GM18502 (cell line): ENCODE measurements around the gene NRG2.

Experiments
- ATAC-seq: cut with Tn5 transposase; IDR thresholded peaks from one replicate; pipeline ENCODE4 v1.9.1; 2021; ENCODE audit warnings: mild to moderate bottlenecking; ENCODE audit not compliant: unreplicated experiment, poor library complexity

NRG2 gene

GRCh38 chr5:140042643-140043507, at the start of gene NRG2:
Gene NRG2 (minus strand): TSS chr5:140043299.
- peak; percentile 77 for ATAC-seq

- ATAC-seq, result no peak
Measured at GRCh38 chr5:140090251-140090650, 47.2 kb upstream of the NRG2 start.

GRCh38 chr5:140084541-140084940, 41.4 kb upstream of the NRG2 start:
- ATAC-seq, result no peak

GRCh38 chr5:140083650-140084049, 40.6 kb upstream of the NRG2 start:
- ATAC-seq, result no peak

GRCh38 chr5:140083120-140083519, 40.0 kb upstream of the NRG2 start:
- ATAC-seq, result no peak

GRCh38 chr5:140076788-140077187, 33.7 kb upstream of the NRG2 start:
- ATAC-seq, result no peak

GRCh38 chr5:140076142-140076541, 33.0 kb upstream of the NRG2 start:
- ATAC-seq, result no peak

- ATAC-seq, result no peak
Measured at GRCh38 chr5:140075371-140075770, 32.3 kb upstream of the NRG2 start.

- no peak for ATAC-seq
Measured at GRCh38 chr5:140073296-140073695, 30.2 kb upstream of the NRG2 start.

- no peak for ATAC-seq
Measured at GRCh38 chr5:140072812-140073211, 29.7 kb upstream of the NRG2 start.

- no peak for ATAC-seq
Measured at GRCh38 chr5:140060816-140061215, 17.7 kb upstream of the NRG2 start.

- no peak for ATAC-seq
Measured at GRCh38 chr5:140058212-140058932, 15.3 kb upstream of the NRG2 start.

- ATAC-seq, result no peak
Measured at GRCh38 chr5:140056880-140057279, 13.8 kb upstream of the NRG2 start.

- no peak for ATAC-seq
Measured at GRCh38 chr5:140055152-140055551, 12.1 kb upstream of the NRG2 start.

GRCh38 chr5:140054086-140054689, 11.1 kb upstream of the NRG2 start:
- no peak for ATAC-seq

- no peak for ATAC-seq
Measured at GRCh38 chr5:140051950-140052349, 8.9 kb upstream of the NRG2 start.

- no peak for ATAC-seq
Measured at GRCh38 chr5:140049713-140050112, 6.6 kb upstream of the NRG2 start.

GRCh38 chr5:140049205-140049604, 6.1 kb upstream of the NRG2 start:
- ATAC-seq, result peak; percentile 71

GRCh38 chr5:140044041-140044440, 942 bp upstream of the NRG2 start:
- ATAC-seq, result no peak

GRCh38 chr5:140043508-140043872, 391 bp upstream of the NRG2 start:
- peak; percentile 14 for ATAC-seq

- no peak for ATAC-seq
Measured at GRCh38 chr5:140042393-140042642, 781 bp downstream of the NRG2 start.
